ENCODE measurements around the gene KATNB1.

The KATNB1 gene

GRCh38 chr16:57756424-57757325 is 21.1 kb downstream of the KATNB1 start:
- no peak for DNase-seq (ENCODE audit: low read depth in 2 of 2)

GRCh38 chr16:57757326-57757786 is 21.8 kb downstream of the KATNB1 start:
- peak; percentile 71 to 79 for DNase-seq (ENCODE audit: low read depth in 2 of 2)

GRCh38 chr16:57757883-57758282 is 22.3 kb downstream of the KATNB1 start:
- no peak for DNase-seq (ENCODE audit: low read depth in 2 of 2)

- no peak for DNase-seq (ENCODE audit: low read depth in 2 of 2)
Measured at GRCh38 chr16:57758331-57759117, 23.0 kb downstream of the KATNB1 start.

GRCh38 chr16:57759131-57759530 is 23.6 kb downstream of the KATNB1 start:
- no peak for DNase-seq (ENCODE audit: low read depth in 2 of 2)

GRCh38 chr16:57759541-57760356 is 24.2 kb downstream of the KATNB1 start:
- no peak for DNase-seq (ENCODE audit: low read depth in 2 of 2)

GRCh38 chr16:57760357-57761160 is 25.0 kb downstream of the KATNB1 start:
- DNase-seq (ENCODE audit: low read depth in 2 of 2), result no peak

GRCh38 chr16:57761301-57761700 is 25.7 kb downstream of the KATNB1 start:
- no peak for DNase-seq (ENCODE audit: low read depth in 2 of 2)

- DNase-seq (ENCODE audit: low read depth in 2 of 2), result no peak
Measured at GRCh38 chr16:57761957-57762356, 26.4 kb downstream of the KATNB1 start.

- DNase-seq (ENCODE audit: low read depth in 2 of 2), result no peak
Measured at GRCh38 chr16:57762365-57763040, 26.9 kb downstream of the KATNB1 start.

GRCh38 chr16:57763285-57764005 is 27.9 kb downstream of the KATNB1 start:
- DNase-seq (ENCODE audit: low read depth in 2 of 2), result no peak

GRCh38 chr16:57764006-57764340 is 28.4 kb downstream of the KATNB1 start:
- DNase-seq (ENCODE audit: low read depth in 2 of 2), result no peak

- DNase-seq (ENCODE audit: low read depth in 2 of 2), result no peak
Measured at GRCh38 chr16:57764341-57765159, 29.0 kb downstream of the KATNB1 start.

GRCh38 chr16:57765160-57765728 is 29.7 kb downstream of the KATNB1 start:
- DNase-seq (ENCODE audit: low read depth in 2 of 2), result no peak

- DNase-seq (ENCODE audit: low read depth in 2 of 2), result no peak
Measured at GRCh38 chr16:57766714-57767348, 31.3 kb downstream of the KATNB1 start.

GRCh38 chr16:57769541-57770145 is 34.1 kb downstream of the KATNB1 start:
- DNase-seq (ENCODE audit: low read depth in 2 of 2), result no peak

- no peak for DNase-seq (ENCODE audit: low read depth in 2 of 2)
Measured at GRCh38 chr16:57770361-57770760, 34.8 kb downstream of the KATNB1 start.

Measured in activated CD8-positive, alpha-beta memory T cell treated with anti-CD3 and anti-CD28 coated beads for 4 hours (primary cell).